ENCODE data around the gene PDCD5.

The PDCD5 gene

GRCh38 chr19:32544917-32545316 lies 36.1 kb upstream of the PDCD5 start:
- H3K27me3 ChIP-seq (ENCODE audit: low read depth, low read length): no peaks in the 10 kb centered on the region
- TF ChIP-seq EZH2phosphoT487 (IDR thresholded peaks at IDR 0.05; ENCODE audit: low read depth) (no peak), CTCF (IDR thresholded peaks at IDR 0.05; ENCODE audit: low read depth, low read length) (no peak)
- H3K27ac ChIP-seq (ENCODE audit: low read length): no peak overlapping the region
- no peaks in the 10 kb centered on the region for H3K4me1 ChIP-seq (ENCODE audit: low read length)
- no peaks in the 10 kb centered on the region for H3K9me3 ChIP-seq (ENCODE audit: insufficient read depth, low read length)
- no peaks in the 10 kb centered on the region for H3K79me2 ChIP-seq (ENCODE audit: low read length)
- H3K4me2 ChIP-seq (ENCODE audit: low read length): no peak overlapping the region
- H3K4me3 ChIP-seq (ENCODE audit: low read length): no peak overlapping the region
- H3K36me3 ChIP-seq (replicated peaks; ENCODE audit: low read depth, low read length): no peaks in the 10 kb centered on the region
- no peak overlapping the region for H2AFZ ChIP-seq (ENCODE audit: low read depth, low read length)
- no peaks in the 10 kb centered on the region for H4K20me1 ChIP-seq (ENCODE audit: insufficient read depth, low read length)
- no peak overlapping the region for H3K9ac ChIP-seq (ENCODE audit: low read length)

GRCh38 chr19:32550666-32551065 lies 30.3 kb upstream of the PDCD5 start:
- Histone ChIP-seq H3K4me2 (ENCODE audit: low read length) (no peak overlapping the region), H3K36me3 (replicated peaks; ENCODE audit: low read depth, low read length) (no peaks in the 10 kb centered on the region), H3K9ac (ENCODE audit: low read length) (no peak overlapping the region), H3K27ac (ENCODE audit: low read length) (no peak overlapping the region), H3K4me3 (ENCODE audit: low read length) (no peak overlapping the region), H4K20me1 (ENCODE audit: insufficient read depth, low read length) (no peaks in the 10 kb centered on the region), H3K4me1 (ENCODE audit: low read length) (no peaks in the 10 kb centered on the region), H3K79me2 (ENCODE audit: low read length) (no peaks in the 10 kb centered on the region), H3K9me3 (ENCODE audit: insufficient read depth, low read length) (no peaks in the 10 kb centered on the region), H2AFZ (ENCODE audit: low read depth, low read length) (no peak overlapping the region), H3K27me3 (ENCODE audit: low read depth, low read length) (no peaks in the 10 kb centered on the region)
- TF ChIP-seq CTCF (IDR thresholded peaks at IDR 0.05; ENCODE audit: low read depth, low read length): no peak
- no peak for TF ChIP-seq EZH2phosphoT487 (IDR thresholded peaks at IDR 0.05; ENCODE audit: low read depth)

GRCh38 chr19:32555786-32556185 lies 25.2 kb upstream of the PDCD5 start:
- TF ChIP-seq EZH2phosphoT487 (IDR thresholded peaks at IDR 0.05; ENCODE audit: low read depth) (no peak), CTCF (IDR thresholded peaks at IDR 0.05; ENCODE audit: low read depth, low read length) (no peak)

GRCh38 chr19:32558607-32559228 lies 22.3 kb upstream of the PDCD5 start:
- no peaks in the 10 kb centered on the region for H3K79me2 ChIP-seq (ENCODE audit: low read length)
- H2AFZ ChIP-seq (ENCODE audit: low read depth, low read length): no peak overlapping the region
- H3K27me3 ChIP-seq (ENCODE audit: low read depth, low read length): peaks cover 12% of the 10 kb centered on the region; the same call in 1 of the 2 replicates
- no peaks in the 10 kb centered on the region for H3K4me1 ChIP-seq (ENCODE audit: low read length)
- H3K4me3 ChIP-seq (ENCODE audit: low read length): no peak overlapping the region
- no peaks in the 10 kb centered on the region for H3K9me3 ChIP-seq (ENCODE audit: insufficient read depth, low read length)
- H3K9ac ChIP-seq (ENCODE audit: low read length): no peak overlapping the region
- H4K20me1 ChIP-seq (ENCODE audit: insufficient read depth, low read length): no peaks in the 10 kb centered on the region
- TF ChIP-seq CTCF (IDR thresholded peaks at IDR 0.05; ENCODE audit: low read depth, low read length) (no peak), EZH2phosphoT487 (IDR thresholded peaks at IDR 0.05; ENCODE audit: low read depth) (no peak)
- no peaks in the 10 kb centered on the region for H3K36me3 ChIP-seq (replicated peaks; ENCODE audit: low read depth, low read length)
- H3K27ac ChIP-seq (ENCODE audit: low read length): no peak overlapping the region
- H3K4me2 ChIP-seq (ENCODE audit: low read length): no peak overlapping the region

More at GRCh38 chr19:32555786-32556185, 25.2 kb upstream of the PDCD5 start:
- Histone ChIP-seq H3K79me2 (ENCODE audit: low read length) (no peaks in the 10 kb centered on the region), H3K4me1 (ENCODE audit: low read length) (no peaks in the 10 kb centered on the region), H3K4me2 (ENCODE audit: low read length) (no peak overlapping the region), H3K9me3 (ENCODE audit: insufficient read depth, low read length) (no peaks in the 10 kb centered on the region), H3K36me3 (replicated peaks; ENCODE audit: low read depth, low read length) (no peaks in the 10 kb centered on the region), H3K4me3 (ENCODE audit: low read length) (no peak overlapping the region), H3K9ac (ENCODE audit: low read length) (no peak overlapping the region), H2AFZ (ENCODE audit: low read depth, low read length) (no peak overlapping the region), H3K27me3 (ENCODE audit: low read depth, low read length) (peaks cover 12% of the 10 kb centered on the region; the same call in 1 of the 2 replicates), H3K27ac (ENCODE audit: low read length) (no peak overlapping the region), H4K20me1 (ENCODE audit: insufficient read depth, low read length) (no peaks in the 10 kb centered on the region)

Data from OCI-LY3 (cell line).